K562 (cell line): ENCODE data around the gene ZBTB9. TPM values are rescaled to one million over a fixed set of nuclear protein-coding genes. Genes with fewer than 3 reads are reported as not detected.

Source experiments
- ATAC-seq: fragments of 200-7000 bp; cut with Tn5 transposase; 3 replicates; pipeline ENCODE4 v1.9.1; 2020; ENCODE audit warnings: moderate library complexity
- BruUV-seq: library from RNA; stranded (reverse); fragments of 400-500 nt; replicated peaks from 2 replicates; lab custom pipeline; 2021; lab: Mats Ljungman, UMichigan
- CTCF ChIA-PET: fragments of 300-600 bp; formaldehyde crosslinking; extraction: SDS; loops from one replicate; lab custom pipeline; 2021; ENCODE audit warnings: low intra/inter-chr PET ratio; lab: Yijun Ruan, JAX
- POLR2A ChIA-PET: fragments of 300-600, 350-650 bp; sonication (Branson Sonifier 250); formaldehyde crosslinking; extraction: SDS; loops from one replicate; lab custom pipeline; 2021; ENCODE audit warnings: antibody characterized with exemption, inconsistent platforms; lab: Yijun Ruan, JAX
- DNase-seq, 4 experiments: peaks; one replicate each; pipeline versions ENCODE4 v3.0.0 to v3.0.0-alpha.2; 2011 to 2018; ENCODE audit warnings: low spot score in 3 of 4, mixed read lengths in 3 of 4; ENCODE audit errors: extremely low read depth in 1 of 4
- FAIRE-seq: peaks from 2 replicates; lab custom pipeline; 2011; peaks lifted over from hg19 to GRCh38; lab: Jason Lieb, UNC
- H2AFZ ChIP-seq: 2 replicates; pipeline ENCODE4 v1.6.0; 2011; ENCODE audit warnings: low read depth, low read length, control low read depth, inconsistent platforms
- H3K27ac ChIP-seq: fragments of 200-600 bp; 3 replicates; pipeline ENCODE4 v1.8.0; 2011; ENCODE audit warnings: low read depth, mild to moderate bottlenecking, control low read depth, inconsistent platforms, low read length, moderate library complexity, mixed read lengths; ENCODE audit errors: extremely low read depth
- H3K27me3 ChIP-seq, 2 experiments: fragments of 300-600 bp in 1 of 2; 2 replicates in 1 of 2; 3 replicates in 1 of 2; pipeline versions ENCODE4 v1.6.0 to v1.8.0; 2011; ENCODE audit warnings: inconsistent platforms in 2 of 2, low read length in 2 of 2, mild to moderate bottlenecking in 1 of 2, mixed read lengths in 1 of 2, moderate library complexity in 1 of 2; ENCODE audit not compliant: control insufficient read depth in 2 of 2, insufficient read depth in 2 of 2
- H3K36me3 ChIP-seq: fragments of 300-600 bp; 3 replicates; pipeline ENCODE4 v1.8.0; 2011; ENCODE audit warnings: mild to moderate bottlenecking, low read length, inconsistent platforms; ENCODE audit not compliant: control insufficient read depth, insufficient read depth
- H3K4me1 ChIP-seq, 2 experiments: fragments of 200-600 bp in 1 of 2; replicated peaks in 1 of 2; 2 replicates in 1 of 2; 3 replicates in 1 of 2; pipeline versions ENCODE4 v1.5.1 to v1.8.0; 2011; ENCODE audit warnings: inconsistent platforms in 2 of 2, low read length in 2 of 2, mild to moderate bottlenecking in 1 of 2, mixed read lengths in 1 of 2, moderate library complexity in 1 of 2; ENCODE audit not compliant: control insufficient read depth in 2 of 2, insufficient read depth in 2 of 2
- H3K4me2 ChIP-seq: 2 replicates; pipeline ENCODE4 v1.6.1; 2011; ENCODE audit warnings: low read length, control low read depth, inconsistent platforms, mixed read lengths; ENCODE audit not compliant: insufficient read depth
- H3K4me3 ChIP-seq: fragments of 200-600 bp; sonication (generic), shearing (Covaris generic); 2 replicates; pipeline ENCODE4 v1.5.1; 2016; ENCODE audit warnings: control low read depth, inconsistent platforms
- H3K79me2 ChIP-seq: fragments of 200-600 bp; 3 replicates; pipeline ENCODE4 v1.8.0; 2011; ENCODE audit warnings: low read length, inconsistent platforms; ENCODE audit not compliant: control insufficient read depth, insufficient read depth
- H3K9ac ChIP-seq, 2 experiments: 2 replicates each; pipeline versions ENCODE4 v1.6.0 to v1.6.1; 2011; ENCODE audit warnings: low read depth in 2 of 2, low read length in 2 of 2, control low read depth in 1 of 2, inconsistent platforms in 1 of 2, mild to moderate bottlenecking in 1 of 2, mixed read lengths in 1 of 2; ENCODE audit not compliant: insufficient read depth in 1 of 2
- H3K9me1 ChIP-seq: one replicate; pipeline ENCODE4 v1.6.0; 2011; ENCODE audit warnings: inconsistent platforms, mild to moderate bottlenecking, low read length, moderate library complexity; ENCODE audit not compliant: control insufficient read depth, insufficient read depth
- H3K9me3 ChIP-seq: replicated peaks from 2 replicates; pipeline ENCODE4 v1.5.1; 2011; ENCODE audit warnings: low read depth, low read length, inconsistent platforms; ENCODE audit not compliant: control insufficient read depth, insufficient read depth
- H4K20me1 ChIP-seq: replicated peaks from 2 replicates; pipeline ENCODE4 v1.6.1; 2011; ENCODE audit warnings: low read length, inconsistent platforms, mixed read lengths; ENCODE audit not compliant: control insufficient read depth, insufficient read depth
- ATF7 ChIP-seq: fragments of 450-650 bp; IDR thresholded peaks from 2 replicates; pipeline ENCODE4 v1.7.1; 2014; ENCODE audit warnings: mild to moderate bottlenecking, moderate library complexity
- CEBPG ChIP-seq, 3 experiments: fragments of 200-800 bp in 1 of 3; sonication (Bioruptor generic) in 1 of 3; sonication (generic) in 1 of 3; formaldehyde crosslinking in 1 of 3; IDR thresholded peaks in 2 of 3; conservative IDR thresholded peaks in 1 of 3; 2 replicates each; pipeline versions ENCODE4 v1.6.1 to v1.8.0; 2016 to 2022; ENCODE audit warnings: missing compliant biosample characterization in 2 of 3, missing genetic modification characterization in 2 of 3, mild to moderate bottlenecking in 1 of 3, missing genetic modification reagents in 1 of 3
- CHAMP1 ChIP-seq: fragments of 450-650 bp; IDR thresholded peaks from 2 replicates; pipeline ENCODE4 v1.6.1; 2016; ENCODE audit warnings: mild to moderate bottlenecking
- ETV5 ChIP-seq: sonication (generic); formaldehyde crosslinking; IDR thresholded peaks from 2 replicates; pipeline ENCODE4 v1.4.0; 2020; ENCODE audit warnings: low read depth, mild to moderate bottlenecking, missing genetic modification reagents
- FOXO4 ChIP-seq: fragments of 450-650 bp; formaldehyde crosslinking; IDR thresholded peaks from 2 replicates; pipeline ENCODE4 v1.4.0; 2020; ENCODE audit warnings: mild to moderate bottlenecking, moderate library complexity
- HDAC3 ChIP-seq: fragments of 450-650 bp; IDR thresholded peaks from 2 replicates; pipeline ENCODE4 v1.6.1; 2018; ENCODE audit warnings: borderline replicate concordance, mild to moderate bottlenecking, moderate library complexity; ENCODE audit not compliant: partially characterized antibody
- MAFK ChIP-seq: IDR thresholded peaks from 2 replicates; pipeline ENCODE4 v1.6.1; 2011; ENCODE audit warnings: low read length, improper control_type of control experiment
- MBD2 ChIP-seq: sonication (generic); IDR thresholded peaks from 2 replicates; pipeline ENCODE4 v1.6.1; 2016; ENCODE audit warnings: low read depth, borderline replicate concordance
- MXI1 ChIP-seq: IDR thresholded peaks from 2 replicates; pipeline ENCODE4 v1.6.1; 2011; ENCODE audit warnings: low read depth, mild to moderate bottlenecking, improper control_type of control experiment, low read length
- RUNX1 ChIP-seq: sonication (generic); IDR thresholded peaks from 2 replicates; pipeline ENCODE4 v1.6.1; 2016; ENCODE audit warnings: antibody characterized with exemption, low read depth
- SIRT6 ChIP-seq: IDR thresholded peaks from one replicate; pipeline ENCODE4 v1.6.1; 2012; ENCODE audit warnings: low read depth, mild to moderate bottlenecking, control low read depth, inconsistent platforms, low read length, moderate library complexity
- TAF15 ChIP-seq: fragments of 200-400 bp; formaldehyde crosslinking; IDR thresholded peaks from 2 replicates; pipeline ENCODE4 v1.6.1; 2017; ENCODE audit warnings: mild to moderate bottlenecking, low read depth, low read length, moderate library complexity
- ZBTB5 ChIP-seq: fragments of 450-650 bp; IDR thresholded peaks from 2 replicates; pipeline ENCODE4 v1.6.1; 2017; ENCODE audit warnings: antibody characterized with exemption
- ZFP1 ChIP-seq: fragments of 450-650 bp; formaldehyde crosslinking; IDR thresholded peaks from 2 replicates; pipeline ENCODE4 v1.4.0; 2020; ENCODE audit warnings: mild to moderate bottlenecking, mixed read lengths
- ZKSCAN3 ChIP-seq: fragments of 250-450 bp; sonication (Bioruptor Pico); IDR thresholded peaks from 2 replicates; pipeline ENCODE4 v1.4.0; 2020
- ZNF133 ChIP-seq: fragments of 250-450 bp; sonication (Bioruptor Pico); IDR thresholded peaks from 2 replicates; pipeline ENCODE4 v1.4.0; 2020; ENCODE audit warnings: mild to moderate bottlenecking
- ZNF561 ChIP-seq: fragments of 450-650 bp; formaldehyde crosslinking; conservative IDR thresholded peaks from 2 replicates; pipeline ENCODE4 v1.4.0; 2020; ENCODE audit warnings: mild to moderate bottlenecking, moderate library complexity
- ZNF830 ChIP-seq: fragments of 250-450 bp; sonication (Bioruptor Pico); IDR thresholded peaks from 2 replicates; pipeline ENCODE4 v1.5.0; 2021; ENCODE audit warnings: mild to moderate bottlenecking
- WGBS: fragments of 100-300 bp; shearing (Covaris generic); methylation state at CpG from one replicate; pipeline ENCODE4 v1.1.6; 2016; ENCODE audit warnings: low coverage, mixed read lengths; ENCODE audit not compliant: insufficient coverage; ENCODE audit errors: missing lambda C conversion rate; 5-methylcytosine and 5-hydroxymethylcytosine counted together
- in situ Hi-C: fragments of 300-500 bp; cut with MboI; formaldehyde crosslinking; loops from 4 replicates; pipeline ENCODE4 v1.15.0; 2018; ENCODE audit warnings: inconsistent platforms, mixed read lengths
- intact Hi-C: fragments of 100-400 bp; cut with micrococcal nuclease; formaldehyde crosslinking; loops from 2 replicates; pipeline ENCODE4 v1.14.2; 2022
- polyA plus RNA-seq, 8 experiments: library from polyadenylated mRNA; depleted of rRNA in 4 of 8; stranded (reverse) in 5 of 8; unstranded in 3 of 8; fragments of >200 nt; fragmentation: Nextera tagmentation in 2 of 8; fragmentation: Illumina TruSeq in 1 of 8; extraction: Ambion mirVana in 2 of 8; extraction: Trizol in 1 of 8; gene quantifications; 2 replicates each; pipeline versions ENCODE4 v1.2.1 to v1.2.3, GENCODE V29; 2011 to 2014; ENCODE audit warnings: inconsistent platforms in 1 of 8, missing spikeins in 1 of 8
- total RNA-seq, 7 experiments: library from RNA; depleted of rRNA in 6 of 7; stranded (reverse); fragments of >200 nt in 6 of 7; fragmentation: Illumina TruSeq in 2 of 7; extraction: Trizol in 2 of 7; gene quantifications; 2 replicates each; pipeline versions ENCODE4 v1.2.1 to v1.2.3, GENCODE V29; 2011 to 2021; ENCODE audit warnings: low replicate concordance in 1 of 7

ZBTB9 gene
- total and polyA plus RNA-seq, 9 of the 15 experiments (the other 6 are each of a cell fraction or from before 2014, with no cell fraction given): 1.9 to 19.5 (median 10.4) TPM

GRCh38 chr6:33415831-33416230 lies 38.5 kb upstream of the ZBTB9 start:
- DNase-seq (no peak), ATAC-seq (no peak), FAIRE-seq (no peak)
- ChIA-PET POLR2A (interaction anchor here (0.5 to 2.1 kb wide), 6 partner anchors 10 to 139 kb away, joined by 3 to 7 read pairs (median 4); partner anchors contain the start of gene B3GALT4), CTCF (no interaction called here)
- no peaks in the 10 kb centered on the region for H3K9me3 ChIP-seq
- 85% methylated on average over 8 of the region's 9 CpGs for WGBS
- no peak overlapping the region for H2AFZ ChIP-seq
- H3K4me1 ChIP-seq: peaks cover 37 to 55% of the 10 kb centered on the region in 2 experiments
- peaks cover 53% of the 10 kb centered on the region for H3K79me2 ChIP-seq
- H3K9ac ChIP-seq: peak overlapping the region in 1 of 2 experiments; percentile 59; a peak in 1 of 4 replicates
- no TSS peak for BruUV-seq
- H3K4me3 ChIP-seq: 0 out of 2 replicates have a peak overlapping the region, but pooled peaks have one; percentile 84
- peaks cover 5% of the 10 kb centered on the region for H4K20me1 ChIP-seq
- H3K9me1 ChIP-seq: no peaks in the 10 kb centered on the region
- H3K36me3 ChIP-seq: peaks cover 50% of the 10 kb centered on the region; the same call in 2 of the 3 replicates
- H3K27ac ChIP-seq: no peak overlapping the region
- in situ Hi-C loops (no loop called here), intact Hi-C loops (no loop called here)
- peak overlapping the region; percentile 49 for H3K4me2 ChIP-seq
- H3K27me3 ChIP-seq: no peaks in the 10 kb centered on the region
- TF ChIP-seq ZBTB5: no peak
- TF ChIP-seq MAFK: no peak
- no peak for TF ChIP-seq TAF15
- TF ChIP-seq ZNF133 (CRISPR knock-in tag): no peak
- TF ChIP-seq ZFP1 (CRISPR knock-in tag): no peak
- TF ChIP-seq RUNX1: no peak
- no peak for TF ChIP-seq HDAC3
- TF ChIP-seq ETV5 (CRISPR knock-in tag): 0 out of 2 replicates have a peak, but pooled peaks have one; percentile 23
- TF ChIP-seq FOXO4 (CRISPR knock-in tag): no peak
- TF ChIP-seq ZNF561 (CRISPR knock-in tag): no peak
- TF ChIP-seq ZKSCAN3 (CRISPR knock-in tag): no peak
- no peak for TF ChIP-seq CHAMP1
- TF ChIP-seq CEBPG (CRISPR knock-in tag; IDR thresholded peaks at IDR 0.05): no peak
- no peak for TF ChIP-seq CEBPG (tag; conservative IDR thresholded peaks at IDR 0.05 in 1 of 2, IDR thresholded peaks at IDR 0.05 in 1 of 2)
- TF ChIP-seq ATF7: no peak
- TF ChIP-seq SIRT6: no peak
- TF ChIP-seq MXI1: no peak
- no peak for TF ChIP-seq ZNF830
- no peak for TF ChIP-seq MBD2
